H9 (cell line): Measurements from ENCODE around the gene ILDR1. TPM values are rescaled to one million over a fixed set of nuclear protein-coding genes. Genes with fewer than 3 reads are reported as not detected.

Experiments used
- DNase-seq: peaks from one replicate; pipeline ENCODE4 v3.0.0-alpha.2; 2017
- H2AFZ ChIP-seq: one replicate; pipeline ENCODE4 v1.6.1; 2013; ENCODE audit warnings: mild to moderate bottlenecking, low read length, control low read depth, moderate library complexity
- H2AK5ac ChIP-seq: 2 replicates; pipeline ENCODE4 v1.6.1; 2013; ENCODE audit warnings: low read length, control low read depth, mixed read lengths; ENCODE audit not compliant: insufficient read length
- H2BK120ac ChIP-seq: one replicate; pipeline ENCODE4 v1.6.1; 2013; ENCODE audit warnings: low read depth, mild to moderate bottlenecking, low read length, control low read depth, inconsistent platforms; ENCODE audit not compliant: poor library complexity, severe bottlenecking
- H2BK12ac ChIP-seq: 2 replicates; pipeline ENCODE4 v1.6.1; 2013; ENCODE audit warnings: low read length, control low read depth, mixed read lengths, low read depth; ENCODE audit not compliant: insufficient read length
- H2BK15ac ChIP-seq: 2 replicates; pipeline ENCODE4 v1.6.1; 2013; ENCODE audit warnings: low read depth, low read length, control low read depth
- H2BK20ac ChIP-seq: one replicate; pipeline ENCODE4 v1.6.1; 2013; ENCODE audit warnings: low read depth, mild to moderate bottlenecking, low read length, control low read depth, inconsistent platforms; ENCODE audit not compliant: poor library complexity, severe bottlenecking
- H2BK5ac ChIP-seq: 2 replicates; pipeline ENCODE4 v1.6.1; 2013; ENCODE audit warnings: low read length, control low read depth, mixed read lengths; ENCODE audit not compliant: insufficient read length
- H3K14ac ChIP-seq: 2 replicates; pipeline ENCODE4 v1.6.1; 2013; ENCODE audit warnings: low read length, control low read depth; ENCODE audit not compliant: insufficient read depth
- H3K18ac ChIP-seq: 2 replicates; pipeline ENCODE4 v1.6.1; 2013; ENCODE audit warnings: low read depth, mild to moderate bottlenecking, mixed read lengths, low read length, control low read depth; ENCODE audit not compliant: insufficient read length
- H3K23ac ChIP-seq: 2 replicates; pipeline ENCODE4 v1.6.1; 2013; ENCODE audit warnings: low read length, control low read depth, mixed read lengths, low read depth; ENCODE audit not compliant: insufficient read length
- H3K23me2 ChIP-seq: 2 replicates; pipeline ENCODE4 v1.6.1; 2013; ENCODE audit warnings: low read depth, mild to moderate bottlenecking, mixed read lengths, low read length, control low read depth; ENCODE audit not compliant: insufficient read length, poor library complexity, severe bottlenecking
- H3K27ac ChIP-seq: 2 replicates; pipeline ENCODE4 v1.5.1; 2013; ENCODE audit warnings: low read length, control low read depth, mixed read lengths, low read depth; ENCODE audit not compliant: insufficient read length
- H3K27me3 ChIP-seq: 2 replicates; pipeline ENCODE4 v1.6.1; 2013; ENCODE audit warnings: low read length, control low read depth, inconsistent platforms; ENCODE audit not compliant: insufficient read depth
- H3K4ac ChIP-seq: 2 replicates; pipeline ENCODE4 v1.6.1; 2013; ENCODE audit warnings: low read depth, mild to moderate bottlenecking, control low read depth, inconsistent platforms, low read length, moderate library complexity
- H3K4me1 ChIP-seq: 2 replicates; pipeline ENCODE4 v1.6.1; 2013; ENCODE audit warnings: low read length, control low read depth, inconsistent platforms; ENCODE audit not compliant: insufficient read depth
- H3K4me2 ChIP-seq: 2 replicates; pipeline ENCODE4 v1.6.1; 2013; ENCODE audit warnings: low read length, control low read depth, mixed read lengths; ENCODE audit not compliant: insufficient read length, insufficient read depth
- H3K56ac ChIP-seq: 2 replicates; pipeline ENCODE4 v1.6.1; 2013; ENCODE audit warnings: low read depth, mild to moderate bottlenecking, mixed read lengths, low read length, control low read depth; ENCODE audit not compliant: insufficient read length
- H3K79me1 ChIP-seq: 2 replicates; pipeline ENCODE4 v1.6.1; 2013; ENCODE audit warnings: low read depth, mild to moderate bottlenecking, moderate library complexity, low read length, control low read depth, inconsistent platforms; ENCODE audit not compliant: insufficient read depth, poor library complexity, severe bottlenecking
- H3K79me2 ChIP-seq: 2 replicates; pipeline ENCODE4 v1.6.1; 2013; ENCODE audit warnings: low read length, control low read depth, inconsistent platforms; ENCODE audit not compliant: insufficient read depth
- H3K9ac ChIP-seq: 2 replicates; pipeline ENCODE4 v1.6.1; 2013; ENCODE audit warnings: low read length, control low read depth, mixed read lengths; ENCODE audit not compliant: insufficient read length; ENCODE audit errors: extremely low read depth
- H3K9me3 ChIP-seq: one replicate; pipeline ENCODE4 v1.6.1; 2013; ENCODE audit warnings: low read depth, low read length, inconsistent platforms; ENCODE audit not compliant: control insufficient read depth
- H3T11ph ChIP-seq: one replicate; pipeline ENCODE4 v1.6.1; 2013; ENCODE audit warnings: mild to moderate bottlenecking, low read length, control low read depth, inconsistent platforms
- H4K20me1 ChIP-seq: one replicate; pipeline ENCODE4 v1.6.1; 2013; ENCODE audit not compliant: control insufficient read depth, insufficient read length, insufficient read depth
- H4K5ac ChIP-seq: 2 replicates; pipeline ENCODE4 v1.6.1; 2013; ENCODE audit warnings: low read depth, mild to moderate bottlenecking, mixed read lengths, low read length, control low read depth; ENCODE audit not compliant: insufficient read length
- H4K8ac ChIP-seq: replicated peaks from 2 replicates; pipeline ENCODE4 v1.6.1; 2013; ENCODE audit warnings: low read length, control low read depth, mixed read lengths, low read depth; ENCODE audit not compliant: insufficient read length
- H4K91ac ChIP-seq: 2 replicates; pipeline ENCODE4 v1.6.1; 2013; ENCODE audit warnings: low read depth, mild to moderate bottlenecking, moderate library complexity, mixed read lengths, low read length, control low read depth; ENCODE audit not compliant: insufficient read length
- H3K27ac Mint-ChIP-seq, 3 experiments: 2 replicates in 2 of 3; 3 replicates in 1 of 3; pipeline ENCODE4 v1.8.0; 2020 to 2021; ENCODE audit warnings: mixed read lengths in 3 of 3, mild to moderate bottlenecking in 1 of 3, moderate library complexity in 1 of 3
- H3K27me3 Mint-ChIP-seq: 2 replicates; pipeline ENCODE4 v1.8.0; 2021; ENCODE audit warnings: low read depth, mild to moderate bottlenecking, moderate library complexity, mixed read lengths
- H3K36me3 Mint-ChIP-seq, 3 experiments: 2 replicates in 2 of 3; 3 replicates in 1 of 3; pipeline ENCODE4 v1.8.0; 2020 to 2021; ENCODE audit warnings: low read depth in 3 of 3, mixed read lengths in 3 of 3; ENCODE audit not compliant: insufficient read depth in 1 of 3
- H3K4me1 Mint-ChIP-seq, 2 experiments: 2 replicates each; pipeline ENCODE4 v1.8.0; 2020; ENCODE audit warnings: mixed read lengths in 2 of 2
- H3K4me3 Mint-ChIP-seq, 2 experiments: 2 replicates in 1 of 2; 3 replicates in 1 of 2; pipeline ENCODE4 v1.8.0; 2020 to 2021; ENCODE audit warnings: mild to moderate bottlenecking in 2 of 2, mixed read lengths in 2 of 2, moderate library complexity in 1 of 2
- H3K9me3 Mint-ChIP-seq, 2 experiments: 2 replicates in 1 of 2; 3 replicates in 1 of 2; pipeline ENCODE4 v1.8.0; 2020; ENCODE audit warnings: mild to moderate bottlenecking in 2 of 2, mixed read lengths in 2 of 2, moderate library complexity in 1 of 2
- CTCF ChIP-seq: fragments of 200-600 bp; sonication (generic); conservative IDR thresholded peaks from 3 replicates; pipeline ENCODE4 v1.8.0; 2021; ENCODE audit warnings: antibody characterized with exemption, mild to moderate bottlenecking
- WGBS: extraction: QIAGEN DNeasy Blood & Tissue Kit; methylation state at CpG from one replicate; pipeline ENCODE4 v1.1.7; 2013; ENCODE audit warnings: missing lambda C conversion rate, low lambda C conversion rate, mixed read lengths; ENCODE audit not compliant: insufficient read length; ENCODE audit errors: extremely low coverage; 5-methylcytosine and 5-hydroxymethylcytosine counted together
- total RNA-seq: library from RNA; stranded (reverse); gene quantifications from 2 replicates; pipeline ENCODE4 v1.2.1, GENCODE V29; 2021

Gene ILDR1
- total RNA-seq, 1 experiment from 2014 or later: 0.68 TPM

GRCh38 chr3:122012821-122013220, 9.2 kb downstream of the ILDR1 start:
- H2BK15ac ChIP-seq: no peak overlapping the region
- no peaks in the 10 kb centered on the region for H3K23me2 ChIP-seq
- H3K27me3 ChIP-seq: no peaks in the 10 kb centered on the region
- no peaks in the 10 kb centered on the region for H4K20me1 ChIP-seq
- no peaks in the 10 kb centered on the region for H3K79me1 ChIP-seq
- H3K4me1 Mint-ChIP-seq: peaks cover 7 to 12% of the 10 kb centered on the region in 2 experiments; a peak in 3 of 4 replicates
- no peak overlapping the region for H3T11ph ChIP-seq
- no peak overlapping the region for H3K56ac ChIP-seq
- no peak overlapping the region for H4K8ac ChIP-seq
- H2BK5ac ChIP-seq: no peak overlapping the region
- no peak overlapping the region for H3K23ac ChIP-seq
- no peak overlapping the region for H3K9ac ChIP-seq
- no peak for DNase-seq
- no peak overlapping the region for H2BK120ac ChIP-seq
- no peaks in the 10 kb centered on the region for H3K79me2 ChIP-seq
- no peaks in the 10 kb centered on the region for H3K9me3 ChIP-seq
- no peaks in the 10 kb centered on the region for H3K36me3 Mint-ChIP-seq
- WGBS: no CpG with 5 or more reads among the region's 1 CpG
- no peak overlapping the region for H3K14ac ChIP-seq
- no peak overlapping the region for H2AK5ac ChIP-seq
- no peak overlapping the region for H3K4me2 ChIP-seq
- H4K5ac ChIP-seq: no peak overlapping the region
- no peak overlapping the region for H3K27ac Mint-ChIP-seq
- no peak for TF ChIP-seq CTCF
- no peak overlapping the region for H2AFZ ChIP-seq
- no peaks in the 10 kb centered on the region; a peak in 1 of 5 replicates for H3K9me3 Mint-ChIP-seq
- no peaks in the 10 kb centered on the region for H3K27me3 Mint-ChIP-seq
- no peak overlapping the region for H4K91ac ChIP-seq
- no peak overlapping the region for H3K4ac ChIP-seq
- H2BK12ac ChIP-seq: no peak overlapping the region
- no peak overlapping the region for H3K4me3 Mint-ChIP-seq
- H3K4me1 ChIP-seq: no peaks in the 10 kb centered on the region
- no peak overlapping the region for H2BK20ac ChIP-seq
- no peak overlapping the region for H3K27ac ChIP-seq
- H3K18ac ChIP-seq: no peak overlapping the region
